Left lung (tissue), 10 donors: ENCODE measurements around the gene PRKAR1A. TPM values are rescaled to one million over a fixed set of nuclear protein-coding genes. Genes with fewer than 3 reads are reported as not detected.

Experiments
- ATAC-seq: fragments of 200-7000 bp; cut with Tn5 transposase; one replicate; pipeline ENCODE4 v1.9.1; 2020; ENCODE audit warnings: moderate library complexity
- DNase-seq, 4 donors: peaks; one replicate each; pipeline ENCODE4 v3.0.0-alpha.2; 2013 to 2020
- H3K27ac ChIP-seq, 2 donors: fragments of 200-600 bp; sonication (generic) in 1 of 2; one replicate each; pipeline versions ENCODE4 v1.5.0 to v1.8.0; 2020 to 2021
- H3K27me3 ChIP-seq, 2 donors: fragments of 200-600 bp; sonication (generic) in 1 of 2; one replicate each; pipeline versions ENCODE4 v1.5.0 to v1.8.0; 2020 to 2021
- H3K36me3 ChIP-seq, 2 donors: fragments of 200-600 bp; sonication (generic) in 1 of 2; one replicate each; pipeline versions ENCODE4 v1.5.0 to v1.8.0; 2020 to 2021
- H3K4me1 ChIP-seq, 2 donors: fragments of 200-600 bp; one replicate each; pipeline ENCODE4 v1.8.0; 2021
- H3K4me3 ChIP-seq, 2 donors: fragments of 200-600 bp; sonication (generic) in 1 of 2; one replicate each; pipeline versions ENCODE4 v1.5.0 to v1.8.0; 2020 to 2021; ENCODE audit warnings: mild to moderate bottlenecking in 1 of 2
- H3K9me3 ChIP-seq, 2 donors: fragments of 200-600 bp; sonication (generic) in 1 of 2; one replicate each; pipeline versions ENCODE4 v1.5.0 to v1.8.0; 2020 to 2021
- CTCF ChIP-seq, 2 donors: fragments of 200-600 bp; sonication (generic) in 1 of 2; IDR thresholded peaks; one replicate each; pipeline versions ENCODE4 v1.5.0 to v1.8.0; 2021; ENCODE audit warnings: antibody characterized with exemption in 2 of 2
- intact Hi-C, 2 donors: fragments of 100-400 bp; cut with DNase I; formaldehyde crosslinking; loops; one replicate each; pipeline versions ENCODE4 v1.11.2 to v1.14.2; 2022
- polyA plus RNA-seq, 6 donors: library from polyadenylated mRNA; unstranded; fragments of 120-200 nt; gene quantifications; one replicate each; pipeline ENCODE4 v1.2.1, GENCODE V29; 2013; ENCODE audit not compliant: insufficient read length in 6 of 6
- total RNA-seq, 2 donors: library from RNA; stranded (reverse); fragmentation: NEBNext Ultra II Directional; extraction: Animal tissue kit (Norgen Biotek cat#: 25700); gene quantifications; one replicate each; pipeline ENCODE4 v1.2.1, GENCODE V29; 2021
- donor health status: DM: no; HTN: yes; CAD: no.
- donor health status: DM: no; HTN: no; CAD: no.

The PRKAR1A gene
- total and polyA plus RNA-seq, 8 donors, result 307 to 376 (median 330) TPM

- intact Hi-C loops, result no loop called here
- no peak for TF ChIP-seq CTCF (IDR thresholded peaks at IDR 0.05)
- H3K9me3 ChIP-seq, result no peaks in the 10 kb centered on the region
- peak overlapping the region; percentile 13 to 15 for H3K27ac ChIP-seq
- DNase-seq (no peak), ATAC-seq (no peak)
- H3K4me1 ChIP-seq, result peaks cover 18 to 66% of the 10 kb centered on the region in 2 donors
- peaks cover 0 to 30% of the 10 kb centered on the region in 2 donors for H3K27me3 ChIP-seq
- peaks cover 0 to 24% of the 10 kb centered on the region in 2 donors for H3K36me3 ChIP-seq
- H3K4me3 ChIP-seq, result no peak overlapping the region
These were observed 83.3 kb downstream of the PRKAR1A start for GRCh38 chr17:68595496-68595895.

- H3K36me3 ChIP-seq, result peaks cover 0 to 20% of the 10 kb centered on the region in 2 donors
- H3K9me3 ChIP-seq, result no peaks in the 10 kb centered on the region
- H3K4me3 ChIP-seq, result peak overlapping the region in 1 of 2 donors; percentile 66
- DNase-seq, result no peak
- peaks cover 18 to 67% of the 10 kb centered on the region in 2 donors for H3K4me1 ChIP-seq
- no peak for ATAC-seq
- peaks cover 0 to 35% of the 10 kb centered on the region in 2 donors for H3K27me3 ChIP-seq
- no peak for TF ChIP-seq CTCF (IDR thresholded peaks at IDR 0.05)
- intact Hi-C loops, result no loop called here
- no peak overlapping the region for H3K27ac ChIP-seq
These were observed 83.8 kb downstream of the PRKAR1A start for GRCh38 chr17:68595986-68596385.

- Histone ChIP-seq H3K36me3 (peaks cover 0 to 16% of the 10 kb centered on the region in 2 donors), H3K27me3 (peaks cover 0 to 40% of the 10 kb centered on the region in 2 donors), H3K4me1 (peaks cover 18 to 67% of the 10 kb centered on the region in 2 donors), H3K27ac (no peak overlapping the region), H3K9me3 (no peaks in the 10 kb centered on the region), H3K4me3 (peak overlapping the region in 1 of 2 donors; percentile 66)
- intact Hi-C loops, result no loop called here
- no peak for TF ChIP-seq CTCF (IDR thresholded peaks at IDR 0.05)
- DNase-seq (no peak), ATAC-seq (no peak)
These were observed 84.2 kb downstream of the PRKAR1A start for GRCh38 chr17:68596411-68596945.

GRCh38 chr17:68598074-68598473, 85.8 kb downstream of the PRKAR1A start:
- intact Hi-C loops, result no loop called here
- ATAC-seq (no peak), DNase-seq (no peak)
- H3K36me3 ChIP-seq, result peaks cover 0 to 8% of the 10 kb centered on the region in 2 donors
- H3K9me3 ChIP-seq, result no peaks in the 10 kb centered on the region
- TF ChIP-seq CTCF (IDR thresholded peaks at IDR 0.05), result no peak
- peaks cover 13 to 75% of the 10 kb centered on the region in 2 donors for H3K4me1 ChIP-seq
- H3K27me3 ChIP-seq, result peaks cover 0 to 56% of the 10 kb centered on the region in 2 donors
- peak overlapping the region; percentile 89 to 93 for H3K27ac ChIP-seq
- H3K4me3 ChIP-seq, result peak overlapping the region; percentile 62 to 66

GRCh38 chr17:68598545-68598961, 86.3 kb downstream of the PRKAR1A start:
- H3K27ac ChIP-seq, result peak overlapping the region; percentile 89 to 93
- H3K4me3 ChIP-seq, result peak overlapping the region; percentile 62 to 66
- ATAC-seq (no peak), DNase-seq (no peak)
- no peak for TF ChIP-seq CTCF (IDR thresholded peaks at IDR 0.05)
- peaks cover 8 to 75% of the 10 kb centered on the region in 2 donors for H3K4me1 ChIP-seq
- intact Hi-C loops, result no loop called here
- H3K27me3 ChIP-seq, result peaks cover 0 to 61% of the 10 kb centered on the region in 2 donors
- H3K36me3 ChIP-seq, result peaks cover 0 to 3% of the 10 kb centered on the region in 2 donors
- H3K9me3 ChIP-seq, result no peaks in the 10 kb centered on the region
